CD14-positive monocyte (primary cell): Measurements from ENCODE around the gene JARID2. TPM values are rescaled to one million over a fixed set of nuclear protein-coding genes. Genes with fewer than 3 reads are reported as not detected.

ENCODE experiments used
- DNase-seq, 3 donors: peaks; one replicate each; pipeline ENCODE4 v3.0.0-alpha.2; 2011 to 2022
- H2AFZ ChIP-seq: 2 replicates; pipeline ENCODE4 v1.6.0; 2012; ENCODE audit warnings: mild to moderate bottlenecking, low read depth, low read length, inconsistent platforms; ENCODE audit not compliant: insufficient read depth, poor library complexity, severe bottlenecking
- H3K27ac ChIP-seq, 2 donors: 1 replicate in 1 of 2; 2 replicates in 1 of 2; pipeline ENCODE4 v1.5.1; 2012 to 2013; ENCODE audit warnings: low read length in 2 of 2, control low read depth in 1 of 2, inconsistent platforms in 1 of 2, low read depth in 1 of 2, mild to moderate bottlenecking in 1 of 2
- H3K27me3 ChIP-seq, 2 donors: one replicate each; pipeline versions ENCODE4 v1.6.0 to v1.6.1; 2011 to 2013; ENCODE audit warnings: low read length in 2 of 2; ENCODE audit not compliant: control insufficient read depth in 2 of 2, insufficient read depth in 2 of 2
- H3K36me3 ChIP-seq, 2 donors: replicated peaks in 1 of 2; 1 replicate in 1 of 2; 2 replicates in 1 of 2; pipeline versions ENCODE4 v1.5.1 to v1.6.1; 2012 to 2013; ENCODE audit warnings: low read length in 2 of 2, control low read depth in 1 of 2, inconsistent platforms in 1 of 2, mild to moderate bottlenecking in 1 of 2; ENCODE audit not compliant: insufficient read depth in 2 of 2, control insufficient read depth in 1 of 2
- H3K4me1 ChIP-seq, 2 donors: 1 replicate in 1 of 2; 2 replicates in 1 of 2; pipeline versions ENCODE4 v1.5.1 to v1.6.1; 2012 to 2013; ENCODE audit warnings: low read length in 2 of 2, control low read depth in 1 of 2, inconsistent platforms in 1 of 2, mild to moderate bottlenecking in 1 of 2, moderate library complexity in 1 of 2; ENCODE audit not compliant: insufficient read depth in 2 of 2, control insufficient read depth in 1 of 2
- H3K4me2 ChIP-seq: replicated peaks from 2 replicates; pipeline ENCODE3; 2012; ENCODE audit warnings: low read length, moderate library complexity, mild to moderate bottlenecking; ENCODE audit not compliant: poor library complexity, severe bottlenecking; ENCODE audit errors: extremely low read depth
- H3K4me3 ChIP-seq, 3 experiments: fragments of 200-600 bp in 1 of 3; sonication (generic) in 1 of 3; replicated peaks in 1 of 3; 1 replicate in 2 of 3; 2 replicates in 1 of 3; pipeline ENCODE4 v1.5.1; 2011 to 2013; ENCODE audit warnings: low read length in 3 of 3, mild to moderate bottlenecking in 3 of 3, control low read depth in 2 of 3, low read depth in 2 of 3, inconsistent platforms in 1 of 3, moderate library complexity in 1 of 3
- H3K79me2 ChIP-seq: 2 replicates; pipeline ENCODE4 v1.6.0; 2012; ENCODE audit warnings: mild to moderate bottlenecking, control low read depth, inconsistent platforms, low read length, moderate library complexity; ENCODE audit not compliant: insufficient read depth
- H3K9ac ChIP-seq: 2 replicates; pipeline ENCODE4 v1.6.0; 2017; ENCODE audit warnings: low read length, mild to moderate bottlenecking; ENCODE audit not compliant: insufficient read depth, poor library complexity, severe bottlenecking
- H3K9me3 ChIP-seq, 2 donors: replicated peaks in 1 of 2; 1 replicate in 1 of 2; 2 replicates in 1 of 2; pipeline versions ENCODE4 v1.5.1 to v1.6.1; 2012 to 2013; ENCODE audit warnings: low read length in 2 of 2, control low read depth in 1 of 2; ENCODE audit not compliant: control insufficient read depth in 1 of 2, insufficient read depth in 1 of 2
- H4K20me1 ChIP-seq: 2 replicates; pipeline ENCODE4 v1.6.0; 2012; ENCODE audit warnings: mild to moderate bottlenecking, low read length, control low read depth, moderate library complexity; ENCODE audit not compliant: insufficient read depth
- H3K27ac Mint-ChIP-seq, 7 donors: one replicate each; pipeline ENCODE4 v1.8.0; 2020; ENCODE audit warnings: mild to moderate bottlenecking in 7 of 7, mixed read lengths in 7 of 7, moderate library complexity in 6 of 7, inconsistent platforms in 2 of 7
- H3K27me3 Mint-ChIP-seq, 3 donors: one replicate each; pipeline ENCODE4 v1.8.0; 2021 to 2022; ENCODE audit warnings: low read depth in 3 of 3, mild to moderate bottlenecking in 3 of 3, mixed read lengths in 3 of 3, moderate library complexity in 3 of 3, inconsistent platforms in 1 of 3
- H3K36me3 Mint-ChIP-seq, 2 donors: one replicate each; pipeline ENCODE4 v1.8.0; 2020; ENCODE audit warnings: mixed read lengths in 2 of 2, inconsistent platforms in 1 of 2, mild to moderate bottlenecking in 1 of 2
- H3K4me1 Mint-ChIP-seq: one replicate; pipeline ENCODE4 v1.8.0; 2020; ENCODE audit warnings: mild to moderate bottlenecking, mixed read lengths
- H3K4me3 Mint-ChIP-seq, 2 donors: one replicate each; pipeline ENCODE4 v1.8.0; 2020; ENCODE audit warnings: mild to moderate bottlenecking in 2 of 2, mixed read lengths in 2 of 2, moderate library complexity in 1 of 2
- H3K9me3 Mint-ChIP-seq, 7 donors: one replicate each; pipeline ENCODE4 v1.8.0; 2020 to 2022; ENCODE audit warnings: mixed read lengths in 7 of 7, mild to moderate bottlenecking in 6 of 7, moderate library complexity in 6 of 7, inconsistent platforms in 2 of 7
- WGBS: methylation state at CpG from one replicate; pipeline ENCODE4 v1.1.5; 2013; ENCODE audit warnings: missing lambda C conversion rate; ENCODE audit not compliant: insufficient coverage; 5-methylcytosine and 5-hydroxymethylcytosine counted together
- intact Hi-C, 2 donors: fragments of 100-400 bp; cut with micrococcal nuclease; formaldehyde crosslinking; loops; one replicate each; pipeline versions ENCODE4 v1.15.0 to v1.15.1; 2023
- polyA plus RNA-seq, 3 donors: library from polyadenylated mRNA; depleted of rRNA in 1 of 3; unstranded in 2 of 3; stranded (reverse) in 1 of 3; fragments of 300-500 nt in 2 of 3; fragments of >200 nt in 1 of 3; fragmentation: Illumina TruSeq in 2 of 3; gene quantifications; 1 replicate in 2 of 3; 2 replicates in 1 of 3; pipeline ENCODE4 v1.2.3, GENCODE V29; 2012 to 2021
- TF ChIP-seq, protein P1 (sequence below): fragments of 200-600 bp; IDR thresholded peaks from one replicate; pipeline ENCODE4 v1.8.0; 2022; ENCODE audit warnings: antibody characterized with exemption, mild to moderate bottlenecking

JARID2 gene
- polyA plus RNA-seq, 3 donors, result 6.8 to 17.5 (median 12.5) TPM

DNA sequence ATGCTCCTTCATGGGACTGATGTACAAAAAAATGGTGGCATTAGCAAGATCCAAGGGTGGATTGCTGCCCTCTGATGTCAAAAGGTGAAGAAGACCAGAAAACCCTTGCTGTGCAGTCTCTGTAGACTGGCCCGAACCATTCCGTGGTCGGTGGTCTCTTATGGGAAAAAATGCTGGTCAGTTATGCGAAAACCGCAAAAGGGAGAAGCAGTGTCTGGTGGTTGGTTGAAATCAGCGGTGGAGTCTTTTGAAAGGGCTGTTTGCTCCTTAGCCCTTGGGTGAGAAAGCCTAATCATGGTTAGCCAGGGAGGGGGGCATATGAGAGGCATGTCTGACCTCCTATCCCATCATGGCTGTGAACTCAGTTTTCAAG is 308.8 kb downstream of the JARID2 start:
- Histone ChIP-seq H3K4me2 (no peak overlapping the region), H3K9ac (no peak overlapping the region), H3K27me3 (no peaks in the 10 kb centered on the region), H2AFZ (no peak overlapping the region), H3K36me3 (no peaks in the 10 kb centered on the region), H3K4me1 (peaks cover 0 to 17% of the 10 kb centered on the region in 2 donors), H4K20me1 (peaks cover 54% of the 10 kb centered on the region), H3K9me3 (no peaks in the 10 kb centered on the region), H3K79me2 (peaks cover 11% of the 10 kb centered on the region), H3K4me3 (no peak overlapping the region), H3K27ac (no peak overlapping the region)
- no peak for DNase-seq
- peaks cover 0 to 2% (median 0%) of the 10 kb centered on the region in 3 donors for H3K27me3 Mint-ChIP-seq
- peaks cover 28% of the 10 kb centered on the region for H3K4me1 Mint-ChIP-seq
- no peaks in the 10 kb centered on the region for H3K9me3 Mint-ChIP-seq
- H3K36me3 Mint-ChIP-seq, result peaks cover 13 to 20% of the 10 kb centered on the region in 2 donors
- no peak overlapping the region for H3K4me3 Mint-ChIP-seq
- intact Hi-C loops, result no loop called here
- WGBS, result 96% methylated on average over 6 of the region's 6 CpGs
- H3K27ac Mint-ChIP-seq, result peak overlapping the region in 1 of 7 donors; percentile 55
- TF ChIP-seq, protein P1, sequence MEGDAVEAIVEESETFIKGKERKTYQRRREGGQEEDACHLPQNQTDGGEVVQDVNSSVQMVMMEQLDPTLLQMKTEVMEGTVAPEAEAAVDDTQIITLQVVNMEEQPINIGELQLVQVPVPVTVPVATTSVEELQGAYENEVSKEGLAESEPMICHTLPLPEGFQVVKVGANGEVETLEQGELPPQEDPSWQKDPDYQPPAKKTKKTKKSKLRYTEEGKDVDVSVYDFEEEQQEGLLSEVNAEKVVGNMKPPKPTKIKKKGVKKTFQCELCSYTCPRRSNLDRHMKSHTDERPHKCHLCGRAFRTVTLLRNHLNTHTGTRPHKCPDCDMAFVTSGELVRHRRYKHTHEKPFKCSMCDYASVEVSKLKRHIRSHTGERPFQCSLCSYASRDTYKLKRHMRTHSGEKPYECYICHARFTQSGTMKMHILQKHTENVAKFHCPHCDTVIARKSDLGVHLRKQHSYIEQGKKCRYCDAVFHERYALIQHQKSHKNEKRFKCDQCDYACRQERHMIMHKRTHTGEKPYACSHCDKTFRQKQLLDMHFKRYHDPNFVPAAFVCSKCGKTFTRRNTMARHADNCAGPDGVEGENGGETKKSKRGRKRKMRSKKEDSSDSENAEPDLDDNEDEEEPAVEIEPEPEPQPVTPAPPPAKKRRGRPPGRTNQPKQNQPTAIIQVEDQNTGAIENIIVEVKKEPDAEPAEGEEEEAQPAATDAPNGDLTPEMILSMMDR, result no peak

DNA sequence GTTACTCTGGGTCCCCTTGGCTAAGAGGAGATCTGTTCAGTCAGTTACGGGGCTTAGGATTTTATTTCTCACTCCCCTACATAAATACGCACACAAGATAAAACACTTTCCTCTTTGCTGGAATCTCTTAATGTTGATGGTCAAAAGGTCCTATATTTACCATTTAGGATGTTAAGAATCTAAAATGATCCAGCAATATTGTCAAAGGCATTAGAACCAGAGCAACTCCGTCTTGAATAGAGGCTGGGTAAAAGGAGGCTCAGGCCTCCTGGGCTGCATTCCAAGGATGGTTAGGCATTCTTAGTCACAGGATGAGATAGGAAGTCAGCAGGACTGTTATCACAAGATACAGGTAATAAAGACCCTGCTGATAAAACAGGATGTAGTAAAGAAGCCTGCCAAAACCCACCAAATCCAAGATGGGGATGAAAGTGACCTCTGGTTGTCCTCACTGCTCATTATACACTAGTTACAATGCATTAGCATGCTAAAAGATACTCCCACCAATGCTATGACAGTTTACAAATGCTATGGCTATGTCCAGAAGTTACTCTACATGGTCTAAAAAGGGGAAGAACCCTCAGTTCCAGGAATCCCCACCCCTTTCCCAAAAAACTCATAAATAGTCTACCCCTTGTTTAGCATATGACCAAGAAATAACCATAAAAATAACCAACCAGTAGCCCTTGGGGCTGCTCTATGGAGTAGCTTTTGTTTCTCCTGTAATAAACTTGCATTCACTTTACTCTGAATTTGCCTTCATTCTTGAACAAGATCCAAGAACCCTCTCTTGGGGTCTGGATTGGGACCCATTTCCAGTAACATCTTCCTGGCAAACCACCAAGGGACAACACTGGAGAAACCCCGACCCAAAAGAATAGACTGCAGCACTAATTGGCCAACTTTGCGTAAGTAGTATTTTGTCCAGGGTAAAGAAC is 309.5 kb downstream of the JARID2 start:
- Histone ChIP-seq H3K4me1 (peaks cover 0 to 17% of the 10 kb centered on the region in 2 donors), H3K36me3 (no peaks in the 10 kb centered on the region), H3K9ac (no peak overlapping the region), H4K20me1 (peaks cover 49% of the 10 kb centered on the region), H3K27me3 (no peaks in the 10 kb centered on the region), H3K27ac (no peak overlapping the region), H2AFZ (no peak overlapping the region), H3K4me3 (no peak overlapping the region), H3K79me2 (peaks cover 11% of the 10 kb centered on the region), H3K9me3 (no peaks in the 10 kb centered on the region), H3K4me2 (no peak overlapping the region)
- Mint-ChIP-seq H3K27me3 (peaks cover 0 to 2% (median 0%) of the 10 kb centered on the region in 3 donors), H3K4me3 (no peak overlapping the region), H3K4me1 (peaks cover 26% of the 10 kb centered on the region), H3K9me3 (no peaks in the 10 kb centered on the region), H3K36me3 (peaks cover 13 to 20% of the 10 kb centered on the region in 2 donors), H3K27ac (peak overlapping the region in 1 of 7 donors; percentile 40)
- WGBS, result 80% methylated on average over 2 of the region's 5 CpGs
- no peak for DNase-seq
- TF ChIP-seq, protein P1, result no peak
- intact Hi-C loops, result no loop called here
